Loucy (cell line): Measurements from ENCODE around the gene EDARADD.
"Not testable (repeated sequence)": the region's sequence is repeated elsewhere in the genome, so short reads cannot be mapped to it uniquely, and the experiment has no call there.

Experiments
- H2AFZ ChIP-seq: fragments of 200-600 bp; sonication (generic); 2 replicates; pipeline ENCODE4 v1.6.0; 2016; ENCODE audit warnings: antibody characterized with exemption, mild to moderate bottlenecking, low read length, moderate library complexity
- H3F3A ChIP-seq: fragments of 200-600 bp; 2 replicates; pipeline ENCODE4 v1.6.0; 2016; ENCODE audit warnings: antibody characterized with exemption, low read depth, mild to moderate bottlenecking
- H3K27me3 ChIP-seq: fragments of 200-600 bp; sonication (generic); 2 replicates; pipeline ENCODE4 v1.6.1; 2014; ENCODE audit warnings: low read length, mild to moderate bottlenecking; ENCODE audit not compliant: insufficient read depth, poor library complexity, severe bottlenecking
- H3K36me3 ChIP-seq: fragments of 200-600 bp; sonication (generic); 2 replicates; pipeline ENCODE4 v1.6.1; 2016; ENCODE audit warnings: low read length; ENCODE audit not compliant: insufficient read depth
- H3K4me1 ChIP-seq: fragments of 200-600 bp; sonication (generic); 2 replicates; pipeline ENCODE4 v1.5.1; 2014; ENCODE audit warnings: low read length, mild to moderate bottlenecking; ENCODE audit not compliant: insufficient read depth, poor library complexity, severe bottlenecking
- H3K4me2 ChIP-seq: fragments of 200-600 bp; sonication (generic); 2 replicates; pipeline ENCODE4 v1.6.0; 2014; ENCODE audit warnings: antibody characterized with exemption, low read length, low read depth, mild to moderate bottlenecking; ENCODE audit not compliant: poor library complexity, severe bottlenecking
- H3K4me3 ChIP-seq: fragments of 200-600 bp; sonication (generic); 2 replicates; pipeline ENCODE4 v1.5.1; 2014; ENCODE audit warnings: low read length, mild to moderate bottlenecking, mixed read lengths; ENCODE audit not compliant: poor library complexity, severe bottlenecking
- H3K79me2 ChIP-seq: fragments of 200-600 bp; sonication (generic); 2 replicates; pipeline ENCODE4 v1.6.1; 2014; ENCODE audit warnings: low read length; ENCODE audit not compliant: insufficient read depth
- H3K9ac ChIP-seq: fragments of 200-600 bp; sonication (generic); 2 replicates; pipeline ENCODE4 v1.6.0; 2014; ENCODE audit warnings: mild to moderate bottlenecking, low read depth, low read length, moderate library complexity; ENCODE audit not compliant: poor library complexity, severe bottlenecking
- H3K9me2 ChIP-seq: fragments of 200-600 bp; sonication (generic); replicated peaks from 2 replicates; pipeline ENCODE4 v1.6.1; 2016; ENCODE audit warnings: low read depth, low read length, mixed read lengths
- H3K9me3 ChIP-seq: fragments of 200-600 bp; sonication (generic); 2 replicates; pipeline ENCODE4 v1.6.1; 2014; ENCODE audit warnings: mild to moderate bottlenecking, antibody characterized with exemption, low read length, low read depth; ENCODE audit not compliant: insufficient read depth
- H4K20me1 ChIP-seq: fragments of 200-600 bp; sonication (generic); 2 replicates; pipeline ENCODE4 v1.6.0; 2014; ENCODE audit warnings: antibody characterized with exemption, low read length, mild to moderate bottlenecking; ENCODE audit not compliant: insufficient read depth, poor library complexity, severe bottlenecking
- EZH2phosphoT487 ChIP-seq: fragments of 200-600 bp; IDR thresholded peaks from 2 replicates; pipeline ENCODE4 v1.6.1; 2018; ENCODE audit warnings: antibody characterized with exemption, mild to moderate bottlenecking, moderate library complexity, borderline replicate concordance
- TF ChIP-seq, protein P1 (sequence below): fragments of 200-600 bp; sonication (generic); conservative IDR thresholded peaks from 2 replicates; pipeline ENCODE4 v1.5.1; 2014; ENCODE audit warnings: mild to moderate bottlenecking, antibody characterized with exemption, low read length

Gene EDARADD

DNA sequence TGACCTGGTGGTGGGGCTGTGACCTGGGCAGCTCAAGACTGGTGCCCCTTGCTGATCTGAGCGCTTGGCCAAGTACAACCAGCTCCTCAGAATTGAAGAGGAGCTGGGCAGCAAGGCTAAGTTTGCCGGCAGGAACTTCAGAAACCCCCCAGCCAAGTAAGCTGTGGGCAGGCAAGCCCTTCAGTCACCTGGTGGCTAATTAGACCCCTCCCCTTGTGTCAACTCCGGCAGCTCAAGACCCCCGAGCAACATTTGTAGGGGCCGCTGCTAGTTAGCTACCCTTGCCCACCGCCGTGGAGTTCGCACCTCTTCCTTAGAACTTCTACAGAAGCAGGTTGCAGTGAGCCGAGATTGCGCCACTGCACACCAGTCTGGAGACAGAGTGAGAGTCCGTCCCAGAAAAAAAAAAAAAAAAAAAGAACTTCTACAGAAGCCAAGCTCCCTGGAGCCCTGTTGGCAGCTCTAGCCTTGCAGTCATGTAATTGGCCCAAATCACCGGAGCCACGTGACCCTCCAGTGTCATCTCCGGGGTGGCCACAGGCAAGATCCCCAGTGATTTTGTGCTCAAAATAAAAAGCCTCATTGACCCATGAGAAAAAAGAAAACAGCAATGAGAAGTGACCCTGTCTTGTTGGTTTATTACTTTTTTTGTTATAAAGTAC is 90.4 kb downstream of the EDARADD start:
- H3K36me3 ChIP-seq: no peaks in the 10 kb centered on the region
- no peak overlapping the region for H3K9ac ChIP-seq
- no peaks in the 10 kb centered on the region for H3K4me1 ChIP-seq
- H3K79me2 ChIP-seq: no peaks in the 10 kb centered on the region
- no peaks in the 10 kb centered on the region for H3K27me3 ChIP-seq
- H3K4me2 ChIP-seq: no peak overlapping the region
- H3K9me3 ChIP-seq: no peaks in the 10 kb centered on the region
- H4K20me1 ChIP-seq: no peaks in the 10 kb centered on the region
- H3F3A ChIP-seq: no peaks in the 10 kb centered on the region
- no peak overlapping the region for H3K4me3 ChIP-seq
- TF ChIP-seq, protein P1, sequence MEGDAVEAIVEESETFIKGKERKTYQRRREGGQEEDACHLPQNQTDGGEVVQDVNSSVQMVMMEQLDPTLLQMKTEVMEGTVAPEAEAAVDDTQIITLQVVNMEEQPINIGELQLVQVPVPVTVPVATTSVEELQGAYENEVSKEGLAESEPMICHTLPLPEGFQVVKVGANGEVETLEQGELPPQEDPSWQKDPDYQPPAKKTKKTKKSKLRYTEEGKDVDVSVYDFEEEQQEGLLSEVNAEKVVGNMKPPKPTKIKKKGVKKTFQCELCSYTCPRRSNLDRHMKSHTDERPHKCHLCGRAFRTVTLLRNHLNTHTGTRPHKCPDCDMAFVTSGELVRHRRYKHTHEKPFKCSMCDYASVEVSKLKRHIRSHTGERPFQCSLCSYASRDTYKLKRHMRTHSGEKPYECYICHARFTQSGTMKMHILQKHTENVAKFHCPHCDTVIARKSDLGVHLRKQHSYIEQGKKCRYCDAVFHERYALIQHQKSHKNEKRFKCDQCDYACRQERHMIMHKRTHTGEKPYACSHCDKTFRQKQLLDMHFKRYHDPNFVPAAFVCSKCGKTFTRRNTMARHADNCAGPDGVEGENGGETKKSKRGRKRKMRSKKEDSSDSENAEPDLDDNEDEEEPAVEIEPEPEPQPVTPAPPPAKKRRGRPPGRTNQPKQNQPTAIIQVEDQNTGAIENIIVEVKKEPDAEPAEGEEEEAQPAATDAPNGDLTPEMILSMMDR: no peak
- no peak for TF ChIP-seq EZH2phosphoT487
- no peak overlapping the region for H2AFZ ChIP-seq
- H3K9me2 ChIP-seq: no peaks in the 10 kb centered on the region

DNA sequence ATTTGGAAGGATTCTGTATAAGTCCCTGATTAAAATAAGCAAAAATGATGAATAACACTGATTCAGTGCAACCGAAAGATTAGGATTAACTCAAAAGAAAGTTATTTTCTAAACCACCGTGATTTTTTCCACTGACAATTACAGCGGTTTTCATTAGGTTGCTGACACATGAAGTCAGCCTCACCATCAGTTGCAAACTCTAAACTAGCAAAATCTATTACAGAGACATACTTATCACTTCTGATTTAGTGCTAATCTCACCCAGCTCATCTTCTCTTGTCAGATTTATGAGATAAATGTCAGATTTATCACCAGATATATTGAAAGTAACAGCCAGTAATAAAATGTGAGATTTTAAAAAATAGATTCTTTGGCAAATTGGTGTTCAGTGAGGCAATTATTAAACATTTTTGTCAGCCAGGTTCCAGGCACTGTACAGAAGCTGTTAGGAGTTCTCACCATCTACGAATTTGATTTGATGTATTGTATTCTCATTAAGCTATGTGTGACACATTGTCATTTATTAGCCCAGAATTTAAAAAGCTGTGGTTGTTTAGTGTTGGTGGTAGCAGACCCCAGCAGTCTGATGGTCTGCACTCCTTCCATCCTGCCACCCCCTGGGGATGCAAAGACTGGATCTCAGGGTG is 92.4 kb downstream of the EDARADD start:
- H3F3A ChIP-seq: no peaks in the 10 kb centered on the region
- no peaks in the 10 kb centered on the region for H3K9me2 ChIP-seq
- no peaks in the 10 kb centered on the region for H4K20me1 ChIP-seq
- no peak overlapping the region for H3K4me2 ChIP-seq
- TF ChIP-seq, protein P1: no peak
- no peak for TF ChIP-seq EZH2phosphoT487
- no peaks in the 10 kb centered on the region for H3K79me2 ChIP-seq
- no peak overlapping the region for H3K9ac ChIP-seq
- H3K27me3 ChIP-seq: no peaks in the 10 kb centered on the region
- H3K9me3 ChIP-seq: no peaks in the 10 kb centered on the region
- H3K4me1 ChIP-seq: no peaks in the 10 kb centered on the region
- H3K36me3 ChIP-seq: no peaks in the 10 kb centered on the region
- no peak overlapping the region for H2AFZ ChIP-seq
- no peak overlapping the region for H3K4me3 ChIP-seq

DNA sequence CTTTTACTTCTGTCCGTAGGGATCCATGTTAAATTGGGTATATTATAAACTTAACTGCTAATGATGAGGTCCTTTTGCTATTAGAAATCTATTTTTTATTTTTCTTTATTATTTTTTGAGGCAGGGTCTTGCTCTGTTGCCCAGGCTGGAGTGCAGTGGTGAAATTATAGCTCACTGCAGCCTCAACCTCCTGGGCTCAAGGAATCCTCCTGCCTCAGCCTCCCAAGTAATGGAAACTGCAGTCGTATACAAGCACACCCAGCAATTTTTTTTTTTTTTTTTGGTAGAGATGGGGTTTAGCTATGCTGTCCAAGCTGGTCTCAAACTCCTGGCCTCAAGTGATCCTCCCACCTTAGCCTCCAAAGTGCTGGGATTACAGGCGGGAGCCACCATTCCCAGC is 95.1 kb downstream of the EDARADD start:
- not testable (repeated sequence) for H2AFZ ChIP-seq, H3K9me2 ChIP-seq, H3K36me3 ChIP-seq, H4K20me1 ChIP-seq, H3K79me2 ChIP-seq, H3F3A ChIP-seq, H3K4me2 ChIP-seq, H3K4me3 ChIP-seq, H3K4me1 ChIP-seq, H3K27me3 ChIP-seq, H3K9me3 ChIP-seq, H3K9ac ChIP-seq
